ENCODE measurements around the gene PRR29.

DNA sequence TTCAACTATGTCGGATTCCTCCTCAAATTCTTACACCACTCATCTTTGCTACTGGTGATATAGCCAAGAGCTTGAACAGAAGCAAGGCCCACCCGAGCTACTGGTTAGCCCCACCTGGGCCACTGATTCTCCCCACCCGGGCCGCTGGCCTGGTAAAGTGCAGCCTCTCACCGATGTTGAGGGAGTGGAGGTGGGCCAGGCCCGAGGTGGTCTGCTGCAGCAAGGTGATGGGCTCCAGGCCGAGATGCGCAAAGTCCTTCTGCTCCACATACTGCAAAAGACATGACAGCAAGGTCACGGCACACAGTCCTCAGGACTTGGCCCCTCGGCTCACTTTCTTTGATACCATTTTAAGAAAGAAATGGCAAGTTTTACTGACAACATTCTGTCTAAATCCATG lies 55.0 kb downstream of the PRR29 start:
- TF ChIP-seq, protein P1, sequence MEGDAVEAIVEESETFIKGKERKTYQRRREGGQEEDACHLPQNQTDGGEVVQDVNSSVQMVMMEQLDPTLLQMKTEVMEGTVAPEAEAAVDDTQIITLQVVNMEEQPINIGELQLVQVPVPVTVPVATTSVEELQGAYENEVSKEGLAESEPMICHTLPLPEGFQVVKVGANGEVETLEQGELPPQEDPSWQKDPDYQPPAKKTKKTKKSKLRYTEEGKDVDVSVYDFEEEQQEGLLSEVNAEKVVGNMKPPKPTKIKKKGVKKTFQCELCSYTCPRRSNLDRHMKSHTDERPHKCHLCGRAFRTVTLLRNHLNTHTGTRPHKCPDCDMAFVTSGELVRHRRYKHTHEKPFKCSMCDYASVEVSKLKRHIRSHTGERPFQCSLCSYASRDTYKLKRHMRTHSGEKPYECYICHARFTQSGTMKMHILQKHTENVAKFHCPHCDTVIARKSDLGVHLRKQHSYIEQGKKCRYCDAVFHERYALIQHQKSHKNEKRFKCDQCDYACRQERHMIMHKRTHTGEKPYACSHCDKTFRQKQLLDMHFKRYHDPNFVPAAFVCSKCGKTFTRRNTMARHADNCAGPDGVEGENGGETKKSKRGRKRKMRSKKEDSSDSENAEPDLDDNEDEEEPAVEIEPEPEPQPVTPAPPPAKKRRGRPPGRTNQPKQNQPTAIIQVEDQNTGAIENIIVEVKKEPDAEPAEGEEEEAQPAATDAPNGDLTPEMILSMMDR (IDR thresholded peaks at IDR 0.05) = no peak
- no peak for TF ChIP-seq POLR2A (IDR thresholded peaks at IDR 0.05)
